ENCODE measurements around the gene SLC16A8. TPM values are rescaled to one million over a fixed set of nuclear protein-coding genes. Genes with fewer than 3 reads are reported as not detected.
"Not testable (repeated sequence)": the region's sequence is repeated elsewhere in the genome, so short reads cannot be mapped to it uniquely, and the experiment has no call there.

SLC16A8 gene
- total RNA-seq, 1 donor from 2014 or later, result not detected

DNA sequence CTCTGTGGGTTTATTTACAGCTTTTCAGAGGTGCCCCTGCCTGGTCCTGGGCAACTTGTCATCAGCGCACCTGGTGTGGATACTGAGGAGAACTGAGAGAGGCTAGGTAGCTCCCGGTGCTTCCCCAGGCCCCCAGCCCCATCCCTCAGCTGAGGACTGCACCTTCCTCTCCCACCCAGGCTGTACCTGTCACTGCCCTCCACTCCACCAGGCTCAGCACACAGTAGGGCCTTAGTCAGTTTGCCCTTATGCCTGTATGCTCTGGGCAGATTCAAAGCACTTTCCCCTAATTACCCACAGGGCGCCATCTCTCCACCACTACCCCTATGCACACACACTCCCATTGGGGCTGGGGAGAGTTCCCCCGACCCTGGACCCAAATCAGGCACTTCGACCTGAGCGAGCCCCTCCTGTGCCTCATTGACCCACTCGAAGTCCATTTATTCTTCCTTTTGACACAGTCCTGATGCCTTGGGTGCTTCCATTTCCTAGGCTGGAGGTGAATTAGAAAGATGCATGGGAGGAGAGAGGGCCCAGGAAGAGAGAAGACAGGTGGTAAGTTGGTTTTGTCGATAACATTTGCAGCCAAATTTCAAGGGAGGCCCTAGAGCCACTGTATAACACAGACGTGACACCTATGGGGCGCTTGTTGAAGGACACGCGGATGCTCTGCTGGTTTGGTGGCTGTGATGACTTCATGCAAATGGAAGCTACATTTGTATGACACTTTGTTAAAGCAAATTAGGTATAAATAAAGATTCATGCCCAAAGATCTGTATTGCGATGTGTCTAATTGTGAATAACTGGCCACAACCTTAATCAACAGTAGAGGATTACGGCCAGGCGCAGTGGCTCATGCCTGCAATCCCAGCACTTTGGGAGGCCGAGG, 40.6 kb downstream of the SLC16A8 start:
- no peak for DNase-seq (ENCODE audit: low read depth)

GRCh38 chr22:38042488-38042790, 41.5 kb downstream of the SLC16A8 start:
- DNase-seq (ENCODE audit: low read depth), result no peak

GRCh38 chr22:38041760-38042487, 42.1 kb downstream of the SLC16A8 start:
- DNase-seq (ENCODE audit: low read depth), result no peak

GRCh38 chr22:38040953-38041759, 42.8 kb downstream of the SLC16A8 start:
- DNase-seq (ENCODE audit: low read depth), result no peak

DNA sequence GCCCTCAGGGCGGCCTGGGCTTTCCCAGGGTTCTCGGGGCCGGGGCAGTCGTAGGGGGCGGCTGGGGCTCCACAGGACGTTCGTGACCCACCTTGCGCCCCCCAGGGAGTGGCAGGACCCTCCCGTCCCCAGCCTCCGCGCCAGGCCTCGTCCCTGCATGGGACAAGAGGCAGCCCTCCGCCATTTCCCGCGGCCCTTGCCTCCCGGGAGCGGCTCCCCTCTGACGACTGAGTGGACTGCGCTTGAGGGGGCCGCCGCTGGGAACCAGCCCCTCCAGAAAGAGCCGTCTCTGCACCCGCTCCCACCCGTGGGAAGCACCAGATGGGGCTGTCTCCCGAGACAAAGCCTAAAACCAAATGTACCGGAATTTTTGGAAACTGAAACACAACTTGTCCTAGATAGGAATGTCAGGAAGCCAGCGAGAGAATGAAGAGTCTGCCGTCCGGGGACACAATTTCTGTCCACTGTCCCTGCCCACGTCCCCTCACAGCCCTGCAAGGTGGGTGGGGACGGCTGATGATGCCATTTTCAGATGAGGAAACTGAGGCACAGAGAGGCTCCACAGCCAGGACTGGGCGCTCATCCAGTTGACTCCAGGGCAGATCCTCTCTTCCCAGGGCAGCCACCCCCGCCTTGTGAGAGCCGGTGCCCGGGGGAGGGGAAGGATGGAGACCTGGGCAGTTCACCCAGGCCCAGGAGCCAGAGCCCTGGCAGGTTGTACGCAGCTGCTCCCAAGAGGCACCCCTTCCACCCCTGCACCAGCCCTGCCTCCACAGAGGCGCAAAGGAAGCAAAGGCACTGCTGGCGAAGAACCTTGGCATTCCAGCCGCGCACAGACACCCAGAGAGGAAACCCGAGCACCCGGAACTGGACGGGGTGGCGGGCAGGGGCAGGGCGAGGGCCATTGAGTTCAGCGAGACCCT, 44.8 kb downstream of the SLC16A8 start:
- no peak for DNase-seq (ENCODE audit: low read depth)

- DNase-seq (ENCODE audit: low read depth), result no peak
Observed at GRCh38 chr22:38038426-38038825, 45.6 kb downstream of the SLC16A8 start.

DNA sequence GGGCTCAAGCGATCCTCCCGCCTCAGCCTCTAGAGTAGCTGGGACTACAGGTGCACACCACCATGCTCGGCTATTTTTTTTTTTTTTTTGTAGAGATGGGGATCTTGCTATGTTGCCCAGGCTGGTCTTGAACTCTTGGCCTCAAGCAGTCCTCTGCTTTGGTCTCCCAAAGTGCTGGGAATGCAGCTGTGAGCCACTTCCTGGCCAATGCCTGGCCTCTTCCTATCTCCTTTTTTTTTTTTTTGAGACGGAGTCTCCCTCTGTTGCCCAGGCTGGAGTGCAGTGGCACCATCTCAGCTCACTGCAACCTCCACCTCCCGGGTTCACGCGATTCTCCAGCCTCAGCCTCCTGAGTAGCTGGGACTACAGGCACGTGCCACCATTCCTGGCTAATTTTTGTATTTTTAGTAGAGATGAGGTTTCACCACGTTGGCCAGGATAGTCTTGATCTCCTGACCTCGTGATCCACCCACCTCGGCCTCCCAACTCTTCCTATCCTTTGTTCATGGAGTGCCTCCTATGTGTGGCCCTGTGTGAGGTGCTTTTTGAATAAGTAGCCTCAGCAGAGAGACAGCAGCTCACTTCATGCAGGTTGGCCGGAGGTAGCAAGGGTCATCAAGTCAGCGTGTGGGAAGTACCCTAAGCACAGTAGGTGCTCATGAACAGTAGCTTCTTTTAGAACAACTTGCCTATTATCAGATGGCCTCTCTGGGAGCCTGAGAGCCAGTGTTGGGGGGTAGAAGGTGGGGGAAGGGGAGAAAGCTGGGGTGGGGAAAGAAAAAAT, 46.4 kb downstream of the SLC16A8 start:
- not testable (repeated sequence) for DNase-seq (ENCODE audit: low read depth)

DNA sequence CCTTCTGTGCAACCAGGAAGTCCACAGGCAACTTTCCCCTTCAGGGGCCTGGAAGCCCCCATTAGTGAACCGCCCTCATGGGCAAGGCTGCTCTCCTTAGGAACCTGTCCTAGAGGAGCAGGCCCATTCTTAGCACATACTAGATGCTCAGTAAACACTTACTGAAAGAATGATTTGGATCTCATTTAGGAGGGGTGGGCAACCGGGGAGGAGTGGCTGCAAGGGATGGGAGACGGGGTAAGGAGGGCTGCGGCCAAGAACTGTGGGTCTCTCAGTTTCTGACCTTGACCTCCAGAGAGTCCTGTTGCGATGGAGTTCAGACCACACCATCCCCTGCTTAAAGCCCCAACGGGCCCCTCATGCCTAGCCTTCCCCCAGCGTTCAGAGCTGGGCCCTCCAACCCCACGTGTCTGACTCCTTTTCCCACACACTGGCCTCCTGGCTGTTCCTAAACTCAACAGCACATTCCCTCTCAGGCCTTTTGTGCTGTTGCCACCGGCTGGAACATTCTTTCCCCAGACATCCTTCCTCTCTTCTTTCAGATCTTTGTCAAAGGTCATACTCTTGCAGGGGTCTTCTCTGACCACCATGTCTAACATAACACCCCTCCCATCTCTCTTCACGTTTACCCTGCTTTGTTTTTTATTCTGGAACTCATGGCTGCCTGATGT, 47.5 kb downstream of the SLC16A8 start:
- no peak for DNase-seq (ENCODE audit: low read depth)

DNA sequence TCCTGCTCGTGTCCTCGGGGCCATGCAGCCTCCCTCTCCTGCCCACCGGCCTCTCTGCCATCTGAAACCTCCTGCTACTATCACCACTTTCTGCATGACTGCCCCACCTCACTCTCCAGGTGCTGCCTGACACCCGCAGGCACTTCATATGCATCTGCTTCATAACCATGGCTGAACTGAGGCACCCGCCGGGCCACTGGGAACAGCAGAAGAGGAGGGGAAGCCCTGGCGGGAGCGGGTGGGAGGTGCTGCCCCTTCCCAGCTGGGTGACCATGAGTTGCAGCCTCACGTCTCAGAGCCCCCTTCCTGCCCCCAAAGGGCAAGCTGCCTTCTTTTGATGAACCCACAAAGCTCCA, 48.5 kb downstream of the SLC16A8 start:
- DNase-seq (ENCODE audit: low read depth), result no peak

DNA sequence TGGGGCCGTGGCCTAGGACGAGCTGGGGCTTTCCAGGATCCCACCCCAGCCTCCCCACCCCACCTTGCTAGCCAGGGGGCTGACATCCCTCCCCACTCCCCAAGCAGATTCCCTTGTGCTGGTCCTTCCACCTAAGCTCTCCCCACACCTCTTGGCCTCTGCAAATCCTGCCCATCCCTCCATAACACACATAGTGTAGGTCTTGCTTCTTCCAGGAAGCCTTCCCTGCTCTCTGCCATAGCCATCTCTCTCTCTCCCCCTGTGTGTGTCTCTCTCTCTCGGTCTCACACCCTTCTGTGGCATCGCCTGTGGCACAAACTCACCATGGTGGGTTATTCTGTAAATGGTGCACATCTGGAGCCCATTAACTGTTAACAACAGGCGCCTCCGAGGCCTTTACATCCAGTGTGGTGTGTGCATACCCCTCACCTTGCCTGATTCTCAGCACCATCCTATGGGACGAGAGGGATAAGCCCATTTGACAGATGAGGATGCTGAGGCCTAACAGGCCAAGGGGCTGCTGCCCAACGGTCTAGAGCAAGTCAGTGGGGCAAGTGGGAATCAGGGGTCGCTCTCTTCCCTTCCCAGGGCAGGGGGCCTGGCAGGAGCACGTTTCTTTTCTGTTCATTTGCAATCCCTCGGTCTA, 49.0 kb downstream of the SLC16A8 start:
- DNase-seq (ENCODE audit: low read depth), result no peak

DNA sequence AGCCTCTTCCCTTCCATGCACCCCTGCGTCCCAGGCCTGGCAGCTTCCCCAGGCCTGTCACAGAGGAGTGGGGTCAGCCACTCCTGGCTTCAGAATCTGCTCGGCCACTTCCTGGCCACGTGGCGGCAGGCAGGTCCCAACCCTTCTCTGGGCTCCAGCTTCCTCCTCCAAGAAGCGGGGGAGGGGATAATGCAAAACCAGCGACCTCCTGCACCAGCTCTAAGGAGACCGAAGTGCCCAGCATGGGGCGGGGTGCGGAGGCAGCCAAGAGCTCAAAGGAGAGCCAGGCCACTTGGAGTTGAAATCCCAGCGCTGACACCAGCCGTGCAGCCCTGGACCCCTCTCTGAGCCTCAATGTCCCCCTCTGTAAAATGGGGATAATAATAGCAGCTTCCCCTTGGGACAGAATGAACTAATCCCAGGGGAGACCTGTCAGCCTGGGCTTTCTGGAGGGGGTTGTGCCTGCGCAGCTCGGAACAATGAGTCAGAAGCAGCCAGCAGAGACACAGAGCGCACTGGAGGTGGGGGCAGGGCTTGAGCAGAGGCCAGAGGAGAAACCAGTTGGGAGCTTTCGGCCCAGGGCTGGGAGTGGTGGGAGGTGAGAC, 49.6 kb downstream of the SLC16A8 start:
- peak; percentile 70 for DNase-seq (ENCODE audit: low read depth)

DNA sequence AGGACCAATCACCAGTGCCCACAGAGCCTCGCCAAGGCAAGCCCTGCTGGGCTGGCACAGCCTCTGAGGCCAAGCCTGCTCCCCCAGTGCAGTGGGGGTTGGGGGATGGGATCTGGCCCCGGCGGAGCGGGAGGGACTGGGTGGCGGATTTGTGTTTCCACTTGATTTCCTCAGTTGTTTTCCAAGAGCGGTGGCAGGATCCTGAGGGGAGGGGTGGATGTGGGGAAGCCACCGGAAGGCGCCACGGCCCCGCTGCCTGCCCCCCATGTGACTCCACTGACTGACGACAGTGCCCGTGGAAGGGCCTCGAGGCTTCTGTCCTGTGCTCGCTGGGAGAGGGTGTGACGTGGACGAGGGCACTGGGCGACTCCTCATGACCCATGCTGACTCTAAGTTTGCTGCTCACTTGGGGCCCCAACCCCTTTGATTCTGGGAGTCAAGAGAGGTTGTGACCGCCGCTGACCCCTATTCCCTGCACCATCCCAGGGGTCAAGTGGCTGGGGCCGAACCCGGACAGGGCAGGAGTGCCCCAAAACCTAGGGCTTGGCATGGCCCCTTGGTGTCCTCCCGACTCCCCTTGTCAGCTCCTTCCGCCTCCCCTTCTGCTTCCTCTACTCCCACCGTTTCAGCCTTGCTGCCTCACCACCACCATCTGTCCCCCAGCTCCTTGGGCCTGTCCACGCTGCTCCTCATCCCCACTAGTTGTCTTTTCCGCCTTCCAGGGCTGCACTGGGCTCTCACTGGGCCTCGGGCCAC, 50.3 kb downstream of the SLC16A8 start:
- DNase-seq (ENCODE audit: low read depth), result no peak

GRCh38 chr22:38032681-38033521, 51.1 kb downstream of the SLC16A8 start:
- DNase-seq (ENCODE audit: low read depth), result peak; percentile 63

- DNase-seq (ENCODE audit: low read depth), result no peak
Observed at GRCh38 chr22:38031491-38031890, 52.5 kb downstream of the SLC16A8 start.

- no peak for DNase-seq (ENCODE audit: low read depth)
Observed at GRCh38 chr22:38030311-38031133, 53.5 kb downstream of the SLC16A8 start.

GRCh38 chr22:38029901-38030300, 54.1 kb downstream of the SLC16A8 start:
- no peak for DNase-seq (ENCODE audit: low read depth)
